ENCODE results near the gene LY6G5B.

Gene LY6G5B

DNA sequence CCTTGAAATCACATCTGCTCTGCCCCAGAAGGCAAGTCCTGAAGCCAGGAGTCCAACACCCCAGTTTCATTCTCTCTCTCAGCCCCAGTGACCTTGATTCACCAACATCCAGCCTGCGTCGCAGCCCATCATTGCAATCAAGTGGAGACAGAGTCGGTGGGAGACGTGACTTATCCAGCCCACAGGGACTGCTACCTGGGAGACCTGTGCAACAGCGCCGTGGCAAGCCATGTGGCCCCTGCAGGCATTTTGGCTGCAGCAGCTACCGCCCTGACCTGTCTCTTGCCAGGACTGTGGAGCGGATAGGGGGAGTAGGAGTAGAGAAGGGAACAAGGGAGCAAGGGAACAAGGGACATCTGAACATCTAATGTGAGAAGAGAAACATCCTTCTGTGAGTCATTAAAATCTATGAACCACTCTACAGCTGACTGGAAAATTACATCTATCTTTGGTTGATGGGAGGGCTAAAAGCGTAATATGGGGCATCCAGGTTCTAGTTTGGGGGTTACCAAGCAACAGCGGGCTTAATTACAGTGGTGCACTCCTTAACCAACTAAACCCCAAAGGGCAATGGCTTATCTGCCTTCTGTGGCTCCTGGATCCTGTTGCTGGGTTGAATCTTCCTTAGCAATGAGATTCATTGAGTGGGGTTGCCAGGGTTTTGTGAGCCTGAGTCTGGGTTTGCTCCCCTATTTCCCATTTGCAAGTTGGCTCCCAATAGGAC is 47.9 kb downstream of the LY6G5B start:
- no peak for DNase-seq

DNA sequence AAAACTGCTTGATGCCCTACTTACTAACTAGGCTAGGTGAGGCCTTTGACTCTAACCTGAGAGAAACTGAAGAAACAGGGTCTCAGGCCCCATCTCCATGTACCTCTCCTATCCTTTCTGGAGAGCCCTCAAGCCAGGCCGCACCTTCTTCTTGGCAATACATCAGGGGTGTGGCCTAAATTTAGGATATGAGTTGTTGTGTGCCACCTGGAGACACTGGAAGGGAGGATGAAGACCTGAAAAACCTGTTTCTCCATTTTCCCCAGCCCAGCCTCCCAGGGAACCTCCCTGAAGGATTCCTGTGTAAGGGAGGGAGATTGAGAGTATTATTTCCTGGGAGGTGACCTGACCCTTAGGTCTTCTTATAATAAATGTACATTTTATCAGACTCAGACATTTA is 48.5 kb downstream of the LY6G5B start:
- no peak for DNase-seq

DNA sequence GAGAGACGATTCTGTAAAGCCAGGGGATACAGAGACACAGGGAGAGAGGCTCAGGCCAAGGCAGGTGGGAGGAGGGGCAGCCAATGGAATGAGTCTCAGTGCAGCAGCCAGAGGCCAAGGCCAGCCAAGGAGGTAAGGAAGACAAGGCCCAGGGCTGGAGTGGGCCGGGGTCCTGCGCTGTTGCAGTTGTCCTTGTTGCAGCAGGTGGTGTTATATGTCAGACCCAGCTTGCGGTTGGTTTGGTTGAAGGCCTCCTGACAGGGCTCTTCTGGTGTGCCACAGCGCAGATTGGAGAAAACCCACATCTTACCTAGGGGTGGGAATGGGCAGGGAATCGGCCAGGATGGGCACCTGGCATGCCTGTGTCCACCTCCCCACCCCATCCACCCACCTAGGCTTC is 49.2 kb downstream of the LY6G5B start:
- DNase-seq = no peak

DNA sequence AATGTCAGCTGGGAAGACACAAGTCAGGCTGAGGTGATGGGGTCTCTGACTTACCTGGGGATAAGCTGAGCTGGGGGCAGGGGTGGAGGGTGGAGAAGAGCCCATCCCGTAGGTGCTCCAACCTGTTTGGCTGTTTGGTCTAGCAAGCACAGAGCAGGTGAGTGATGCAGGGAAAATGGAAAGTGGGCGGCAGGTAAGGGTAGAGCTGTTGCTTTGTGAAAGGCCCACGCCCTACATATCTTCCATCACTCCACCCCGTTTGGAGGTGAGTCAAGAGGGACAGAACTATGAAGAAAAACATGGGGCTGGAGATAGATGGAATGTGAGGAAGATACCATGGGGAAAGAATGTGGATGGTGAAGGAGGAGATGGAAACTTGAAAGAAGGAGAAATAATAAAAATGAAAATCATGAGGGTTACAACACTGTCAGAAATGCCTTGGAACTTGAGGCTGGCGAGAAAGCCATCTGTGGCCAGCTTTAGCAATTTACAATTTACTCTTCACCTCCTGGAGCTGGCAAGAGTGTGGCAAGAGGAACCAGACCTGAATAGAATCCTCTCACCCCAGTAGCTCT is 50.5 kb downstream of the LY6G5B start:
- no peak for DNase-seq

DNA sequence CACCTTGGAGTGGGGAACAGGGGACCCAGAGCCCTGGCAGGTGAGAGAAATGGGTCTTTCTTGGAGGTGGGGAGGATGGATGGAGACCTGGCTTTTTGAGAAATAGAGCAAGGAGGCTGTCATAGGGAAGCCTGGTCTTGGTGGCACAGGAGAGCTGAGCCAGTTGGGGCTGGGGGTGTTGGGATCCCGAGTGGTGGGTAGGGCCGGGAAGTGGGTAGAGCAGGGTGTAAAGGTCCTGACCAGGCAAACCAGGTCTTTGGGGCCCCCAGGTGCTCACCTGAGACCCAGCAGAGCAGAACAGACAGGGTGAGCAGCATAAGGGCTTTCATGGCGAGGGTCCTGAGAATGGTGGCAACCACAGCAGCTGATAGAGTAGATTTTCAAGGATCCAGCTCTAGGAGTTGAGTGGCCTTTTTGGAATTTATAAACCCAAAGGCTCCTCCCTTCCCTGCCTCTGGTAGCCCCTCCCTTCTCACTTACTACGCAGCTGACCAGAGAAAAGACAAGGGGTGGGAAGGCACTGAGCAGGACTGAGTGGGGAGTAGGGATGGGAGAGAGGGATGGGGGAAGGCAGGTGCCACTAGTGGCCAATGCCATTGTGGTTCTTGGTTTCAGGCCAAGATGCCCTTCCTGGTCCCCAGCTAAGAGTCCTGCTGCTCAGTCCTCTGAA is 51.7 kb downstream of the LY6G5B start, which contains the start of gene LY6G6C:
LY6G6C (minus strand) TSS at position 396 of the 670 bp plus-strand sequence; CDS start at position 329, 67 bp downstream.
- DNase-seq = no peak

DNA sequence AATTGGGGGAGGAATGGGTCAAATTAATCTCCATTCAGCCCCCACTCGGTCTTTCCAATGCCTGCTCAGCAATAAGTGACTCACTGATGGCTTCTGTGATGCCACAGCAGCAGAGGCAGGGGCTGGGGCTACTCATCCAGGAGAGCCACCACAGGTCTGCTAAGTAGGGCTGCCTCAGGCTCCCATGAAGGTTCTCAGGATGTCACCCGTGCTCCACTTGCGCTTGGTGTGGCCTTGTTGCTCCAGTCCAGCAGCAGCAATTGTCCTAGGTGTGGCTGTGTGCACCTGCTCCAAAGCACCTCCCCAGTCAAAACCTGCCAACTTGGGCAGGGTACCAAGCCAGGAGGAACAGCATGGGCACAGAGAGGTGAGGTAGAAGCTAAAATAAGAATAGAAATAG is 52.4 kb downstream of the LY6G5B start:
- DNase-seq = no peak
